WTC11 (cell line): ENCODE data around the gene WBP2NL. TPM values are rescaled to one million over a fixed set of nuclear protein-coding genes. Genes with fewer than 3 reads are reported as not detected.

Source experiments
- ATAC-seq: fragments of 200-7000 bp; cut with Tn5 transposase; 2 replicates; pipeline ENCODE4 v1.10.0; 2021; ENCODE audit warnings: mild to moderate bottlenecking, moderate library complexity
- CTCF ChIA-PET: fragments of 300-600 bp; sonication (Branson Sonifier 250); formaldehyde crosslinking; loops from one replicate; lab custom pipeline; 2021; ENCODE audit warnings: antibody characterized with exemption; lab: Charles Lee
- POLR2A ChIA-PET: fragments of 350-600 bp; sonication (Branson Sonifier 250); formaldehyde crosslinking; loops from one replicate; lab custom pipeline; 2021; ENCODE audit warnings: antibody characterized with exemption; lab: Charles Lee
- DNase-seq: peaks from one replicate; pipeline ENCODE4 v3.0.0; 2021; ENCODE audit warnings: low spot score
- H3K27ac Mint-ChIP-seq: 2 replicates; pipeline ENCODE4 v1.8.0; 2021; ENCODE audit warnings: mixed read lengths
- H3K27me3 Mint-ChIP-seq: 2 replicates; pipeline ENCODE4 v1.8.0; 2021; ENCODE audit warnings: low read depth, mild to moderate bottlenecking, moderate library complexity, mixed read lengths
- H3K36me3 Mint-ChIP-seq: 2 replicates; pipeline ENCODE4 v1.8.0; 2021; ENCODE audit warnings: mixed read lengths
- H3K4me1 Mint-ChIP-seq: 2 replicates; pipeline ENCODE4 v1.8.0; 2022; ENCODE audit warnings: mixed read lengths
- H3K4me3 Mint-ChIP-seq: 2 replicates; pipeline ENCODE4 v1.8.0; 2021; ENCODE audit warnings: mild to moderate bottlenecking, moderate library complexity, mixed read lengths
- H3K9me3 Mint-ChIP-seq: 2 replicates; pipeline ENCODE4 v1.8.0; 2021; ENCODE audit warnings: mixed read lengths
- ESRRA ChIP-seq: sonication (generic); formaldehyde crosslinking; IDR thresholded peaks from 2 replicates; pipeline ENCODE4 v1.8.1; 2022; ENCODE audit warnings: mild to moderate bottlenecking, missing genetic modification reagents, borderline replicate concordance
- ETV6 ChIP-seq: sonication (generic); formaldehyde crosslinking; IDR thresholded peaks from 2 replicates; pipeline ENCODE4 v1.8.1; 2022; ENCODE audit warnings: mild to moderate bottlenecking, missing genetic modification reagents
- FOXJ3 ChIP-seq: sonication (generic); formaldehyde crosslinking; IDR thresholded peaks from 2 replicates; pipeline ENCODE4 v1.9.0; 2021; ENCODE audit warnings: missing genetic modification reagents, mild to moderate bottlenecking, borderline replicate concordance
- GABPB1 ChIP-seq: sonication (generic); formaldehyde crosslinking; IDR thresholded peaks from 2 replicates; pipeline ENCODE4 v1.8.1; 2023; ENCODE audit warnings: mild to moderate bottlenecking, missing genetic modification reagents
- GRHL2 ChIP-seq: fragments of 250-450 bp; sonication (Bioruptor Pico); IDR thresholded peaks from 2 replicates; pipeline ENCODE4 v1.8.0; 2022; ENCODE audit warnings: mild to moderate bottlenecking, moderate library complexity; ENCODE audit not compliant: insufficient replicate concordance, severe bottlenecking
- HMGA2 ChIP-seq: fragments of 250-450 bp; sonication (Bioruptor Pico); IDR thresholded peaks from 2 replicates; pipeline ENCODE4 v1.4.0; 2021; ENCODE audit warnings: mild to moderate bottlenecking, moderate library complexity
- IRF1 ChIP-seq: sonication (generic); formaldehyde crosslinking; IDR thresholded peaks from 2 replicates; pipeline ENCODE4 v1.8.0; 2023; ENCODE audit warnings: missing genetic modification reagents
- JUN ChIP-seq: sonication (generic); formaldehyde crosslinking; IDR thresholded peaks from 2 replicates; pipeline ENCODE4 v1.8.0; 2023; ENCODE audit warnings: mild to moderate bottlenecking, missing genetic modification reagents
- NFYB ChIP-seq: sonication (generic); formaldehyde crosslinking; conservative IDR thresholded peaks from 2 replicates; pipeline ENCODE4 v1.8.0; 2022; ENCODE audit warnings: low read depth, missing genetic modification reagents
- PRDM15 ChIP-seq: sonication (generic); formaldehyde crosslinking; IDR thresholded peaks from 2 replicates; pipeline ENCODE4 v1.8.0; 2022; ENCODE audit warnings: missing genetic modification reagents
- RELA ChIP-seq: sonication (generic); formaldehyde crosslinking; IDR thresholded peaks from 2 replicates; pipeline ENCODE4 v1.8.1; 2022; ENCODE audit warnings: missing genetic modification reagents, mild to moderate bottlenecking, borderline replicate concordance
- SOX15 ChIP-seq: fragments of 250-450 bp; sonication (Bioruptor Pico); IDR thresholded peaks from 2 replicates; pipeline ENCODE4 v1.9.0; 2021; ENCODE audit warnings: mild to moderate bottlenecking
- TCF7 ChIP-seq: sonication (generic); formaldehyde crosslinking; IDR thresholded peaks from 2 replicates; pipeline ENCODE4 v1.8.0; 2022; ENCODE audit warnings: mild to moderate bottlenecking, low read depth, missing genetic modification reagents, moderate library complexity
- TEAD4 ChIP-seq: sonication (generic); formaldehyde crosslinking; IDR thresholded peaks from 2 replicates; pipeline ENCODE4 v1.8.0; 2022; ENCODE audit warnings: mild to moderate bottlenecking, missing genetic modification reagents
- ZNF396 ChIP-seq: fragments of 250-450 bp; sonication (Bioruptor Pico); IDR thresholded peaks from 2 replicates; pipeline ENCODE4 v1.8.0; 2021; ENCODE audit warnings: mild to moderate bottlenecking, moderate library complexity, borderline replicate concordance
- ZNF423 ChIP-seq: fragments of 250-450 bp; sonication (Bioruptor Pico); IDR thresholded peaks from 2 replicates; pipeline ENCODE4 v2.1.2; 2022; ENCODE audit warnings: mild to moderate bottlenecking, moderate library complexity
- ZNF425 ChIP-seq: fragments of 250-450 bp; sonication (Bioruptor Pico); conservative IDR thresholded peaks from 2 replicates; pipeline ENCODE4 v1.9.0; 2021; ENCODE audit warnings: mild to moderate bottlenecking
- ZNF671 ChIP-seq: fragments of 250-450 bp; sonication (Bioruptor Pico); IDR thresholded peaks from 2 replicates; pipeline ENCODE4 v1.8.0; 2021; ENCODE audit warnings: mild to moderate bottlenecking
- total RNA-seq: library from RNA; stranded (reverse); gene quantifications from 3 replicates; pipeline ENCODE4 v1.2.3, GENCODE V29; 2021
- TF ChIP-seq, protein P1 (sequence below): fragments of 250-450 bp; sonication (Bioruptor Pico); IDR thresholded peaks from 2 replicates; pipeline ENCODE4 v1.9.0; 2021; ENCODE audit warnings: moderate library complexity, mild to moderate bottlenecking, inconsistent platforms, borderline replicate concordance
- TF ChIP-seq, protein P2 (sequence below): sonication (generic); formaldehyde crosslinking; IDR thresholded peaks from 2 replicates; pipeline ENCODE4 v1.8.0; 2023; ENCODE audit warnings: mild to moderate bottlenecking, missing genetic modification reagents

Gene WBP2NL
- total RNA-seq, 1 experiment from 2014 or later: not detected

DNA sequence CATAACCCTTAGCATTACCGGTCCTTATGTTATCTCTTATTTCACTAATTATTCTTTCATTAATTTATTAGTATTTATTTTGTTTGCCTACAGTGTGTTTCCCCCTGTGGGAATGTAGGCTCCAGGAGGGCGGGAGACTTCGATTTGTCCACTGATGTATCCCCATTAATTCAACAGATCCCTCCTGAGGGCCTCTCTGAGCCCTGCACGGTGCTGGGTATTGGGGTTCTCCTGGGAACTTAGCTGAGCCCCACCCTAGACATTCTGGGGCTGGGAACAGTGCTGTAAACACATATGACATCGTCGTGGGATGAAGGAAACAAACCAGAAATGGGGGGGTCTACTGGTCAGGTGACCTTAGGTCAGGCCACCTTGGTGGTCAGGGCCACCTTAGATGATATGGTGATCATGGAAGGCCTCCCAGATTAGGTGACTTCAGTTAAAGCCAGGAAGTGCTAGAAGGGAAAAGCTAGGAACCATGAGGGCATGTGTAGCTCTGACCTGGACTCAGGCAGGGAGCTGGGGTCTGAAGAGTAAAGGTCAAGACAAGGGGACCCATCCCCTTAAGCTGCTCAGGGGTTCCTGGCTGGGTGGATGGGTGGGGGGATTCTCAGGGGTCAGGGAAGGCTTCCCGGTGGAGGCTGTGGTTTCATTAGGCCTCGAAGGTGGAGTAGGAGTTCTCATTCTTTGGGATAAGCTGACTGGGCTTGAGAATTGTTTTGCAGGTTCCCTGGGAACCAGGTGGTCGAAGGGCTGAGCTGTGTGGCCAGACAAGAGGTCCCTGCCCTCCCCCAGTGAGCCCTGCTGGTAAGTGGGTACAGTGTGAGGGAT, 76.5 kb downstream of the WBP2NL start (continued):
- TF ChIP-seq PRDM15 (CRISPR knock-in tag): no peak
- TF ChIP-seq ZNF425 (CRISPR knock-in tag): no peak

DNA sequence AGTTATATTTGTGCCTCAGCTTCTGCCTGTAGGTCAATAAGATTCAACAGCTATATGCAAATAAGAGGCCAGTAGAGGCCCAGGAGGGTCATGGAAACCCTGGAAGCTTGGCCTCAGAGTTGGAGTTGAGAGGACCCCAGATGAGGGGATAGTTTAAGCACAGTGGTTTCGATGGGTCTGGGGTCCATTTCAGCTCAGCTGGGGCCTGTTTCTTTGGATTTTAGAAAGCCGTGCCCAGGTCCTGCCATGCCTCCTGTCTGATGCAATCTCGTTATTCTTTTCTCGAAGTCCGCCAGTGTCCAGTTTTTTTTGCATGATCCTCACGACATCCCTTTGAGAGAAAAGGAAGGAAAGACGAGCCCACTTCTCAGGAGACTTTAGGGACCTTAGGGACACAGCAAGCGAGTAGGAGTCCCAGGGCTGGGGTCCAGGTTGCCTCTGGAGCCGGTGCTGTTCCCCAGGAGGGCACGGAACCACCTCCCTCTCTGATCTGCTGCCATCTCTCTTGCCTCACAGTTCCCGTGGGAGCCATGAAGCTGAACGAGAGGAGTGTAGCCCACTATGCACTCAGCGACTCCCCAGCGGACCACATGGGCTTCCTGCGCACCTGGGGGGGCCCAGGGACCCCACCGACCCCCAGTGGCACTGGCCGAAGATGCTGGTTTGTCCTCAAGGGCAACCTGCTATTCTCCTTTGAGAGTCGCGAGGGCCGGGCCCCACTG, 78.3 kb downstream of the WBP2NL start:
- CTCF ChIA-PET: interaction anchor here (3.8 kb wide), 1 partner anchor 14 kb away, joined by 27 read pairs; the partner anchor contains the start of gene NDUFA6
- no peaks in the 10 kb centered on the region for H3K9me3 Mint-ChIP-seq
- no peak overlapping the region for H3K27ac Mint-ChIP-seq
- POLR2A ChIA-PET: interaction anchor here (0.6 kb wide), 1 partner anchor 103 kb away, joined by 3 read pairs; no protein-coding TSS in a partner anchor
- TF ChIP-seq ZNF423 (no peak), SOX15 (CRISPR knock-in tag) (no peak), ETV6 (CRISPR knock-in tag) (no peak), HMGA2 (CRISPR knock-in tag) (no peak), ZNF396 (CRISPR knock-in tag) (no peak), TCF7 (CRISPR knock-in tag) (no peak)
- no peak overlapping the region for H3K4me3 Mint-ChIP-seq
- peaks cover 19% of the 10 kb centered on the region for H3K27me3 Mint-ChIP-seq
- peaks cover 3% of the 10 kb centered on the region; the same call in 1 of the 2 replicates for H3K36me3 Mint-ChIP-seq
- DNase-seq (no peak), ATAC-seq (no peak)
- peaks cover 37% of the 10 kb centered on the region for H3K4me1 Mint-ChIP-seq

GRCh38 chr22:42077486-42078125, 79.0 kb downstream of the WBP2NL start:
- POLR2A ChIA-PET: interaction anchor here (0.6 to 3.1 kb wide), 2 partner anchors 13 to 35 kb away, joined by 5 to 16 read pairs; partner anchors contain the start of gene NDUFA6
- Mint-ChIP-seq H3K27me3 (peaks cover 12% of the 10 kb centered on the region), H3K4me3 (no peak overlapping the region), H3K9me3 (no peaks in the 10 kb centered on the region), H3K4me1 (peaks cover 34% of the 10 kb centered on the region), H3K27ac (no peak overlapping the region), H3K36me3 (peaks cover 3% of the 10 kb centered on the region; the same call in 1 of the 2 replicates)
- ATAC-seq (no peak), DNase-seq (no peak)
- CTCF ChIA-PET: interaction anchor here (3.8 kb wide), 1 partner anchor 13 kb away, joined by 27 read pairs; the partner anchor contains the start of gene NDUFA6
- no peak for TF ChIP-seq GABPB1 (CRISPR knock-in tag)
- no peak for TF ChIP-seq FOXJ3 (CRISPR knock-in tag)
- no peak for TF ChIP-seq ESRRA (CRISPR knock-in tag)
- TF ChIP-seq RELA: no peak
- no peak for TF ChIP-seq GRHL2 (CRISPR knock-in tag)
- no peak for TF ChIP-seq IRF1 (CRISPR knock-in tag)
- TF ChIP-seq ETV6 (CRISPR knock-in tag): no peak
- TF ChIP-seq, protein P1, sequence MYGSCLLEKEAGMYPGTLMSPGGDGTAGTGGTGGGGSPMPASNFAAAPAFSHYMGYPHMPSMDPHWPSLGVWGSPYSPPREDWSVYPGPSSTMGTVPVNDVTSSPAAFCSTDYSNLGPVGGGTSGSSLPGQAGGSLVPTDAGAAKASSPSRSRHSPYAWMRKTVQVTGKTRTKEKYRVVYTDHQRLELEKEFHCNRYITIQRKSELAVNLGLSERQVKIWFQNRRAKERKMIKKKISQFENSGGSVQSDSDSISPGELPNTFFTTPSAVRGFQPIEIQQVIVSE: no peak
- TF ChIP-seq NFYB (CRISPR knock-in tag): no peak
- no peak for TF ChIP-seq JUN
- TF ChIP-seq ZNF671: no peak
- no peak for TF ChIP-seq TEAD4 (CRISPR knock-in tag)
- TF ChIP-seq, protein P2, sequence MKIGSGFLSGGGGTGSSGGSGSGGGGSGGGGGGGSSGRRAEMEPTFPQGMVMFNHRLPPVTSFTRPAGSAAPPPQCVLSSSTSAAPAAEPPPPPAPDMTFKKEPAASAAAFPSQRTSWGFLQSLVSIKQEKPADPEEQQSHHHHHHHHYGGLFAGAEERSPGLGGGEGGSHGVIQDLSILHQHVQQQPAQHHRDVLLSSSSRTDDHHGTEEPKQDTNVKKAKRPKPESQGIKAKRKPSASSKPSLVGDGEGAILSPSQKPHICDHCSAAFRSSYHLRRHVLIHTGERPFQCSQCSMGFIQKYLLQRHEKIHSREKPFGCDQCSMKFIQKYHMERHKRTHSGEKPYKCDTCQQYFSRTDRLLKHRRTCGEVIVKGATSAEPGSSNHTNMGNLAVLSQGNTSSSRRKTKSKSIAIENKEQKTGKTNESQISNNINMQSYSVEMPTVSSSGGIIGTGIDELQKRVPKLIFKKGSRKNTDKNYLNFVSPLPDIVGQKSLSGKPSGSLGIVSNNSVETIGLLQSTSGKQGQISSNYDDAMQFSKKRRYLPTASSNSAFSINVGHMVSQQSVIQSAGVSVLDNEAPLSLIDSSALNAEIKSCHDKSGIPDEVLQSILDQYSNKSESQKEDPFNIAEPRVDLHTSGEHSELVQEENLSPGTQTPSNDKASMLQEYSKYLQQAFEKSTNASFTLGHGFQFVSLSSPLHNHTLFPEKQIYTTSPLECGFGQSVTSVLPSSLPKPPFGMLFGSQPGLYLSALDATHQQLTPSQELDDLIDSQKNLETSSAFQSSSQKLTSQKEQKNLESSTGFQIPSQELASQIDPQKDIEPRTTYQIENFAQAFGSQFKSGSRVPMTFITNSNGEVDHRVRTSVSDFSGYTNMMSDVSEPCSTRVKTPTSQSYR: no peak
